Right atrium auricular region (tissue), 2 donors: ENCODE measurements around the gene BEND6. TPM values are rescaled to one million over a fixed set of nuclear protein-coding genes. Genes with fewer than 3 reads are reported as not detected.

ENCODE experiments used
- DNase-seq: peaks from one replicate; pipeline ENCODE4 v3.0.0-alpha.2; 2019; ENCODE audit warnings: low spot score
- H3K27ac ChIP-seq, 2 donors: fragments of 200-600 bp; sonication (generic); 1 replicate in 1 of 2; 2 replicates in 1 of 2; pipeline ENCODE4 v1.5.1; 2016 to 2019
- H3K27me3 ChIP-seq, 2 donors: fragments of 200-600 bp; sonication (generic); one replicate each; pipeline versions ENCODE4 v1.5.1 to v1.6.0; 2017 to 2019
- H3K36me3 ChIP-seq: fragments of 200-600 bp; sonication (generic); one replicate; pipeline ENCODE4 v1.5.1; 2016
- H3K4me1 ChIP-seq, 2 donors: fragments of 200-600 bp; sonication (generic); one replicate each; pipeline versions ENCODE4 v1.5.1 to v1.6.0; 2017 to 2019
- H3K4me3 ChIP-seq, 2 donors: fragments of 200-600 bp; sonication (generic); 1 replicate in 1 of 2; 2 replicates in 1 of 2; pipeline ENCODE4 v1.5.1; 2017 to 2019; ENCODE audit warnings: mild to moderate bottlenecking in 1 of 2, moderate library complexity in 1 of 2
- H3K9me3 ChIP-seq, 2 donors: fragments of 200-600 bp; sonication (generic); one replicate each; pipeline ENCODE4 v1.5.1; 2019
- total RNA-seq, 2 donors: library from RNA; depleted of rRNA; stranded (reverse); fragments of >200 nt; gene quantifications; one replicate each; pipeline ENCODE4 v1.1.0, GENCODE V29; 2016
- TF ChIP-seq, protein P1 (sequence below), 2 donors: fragments of 200-600 bp; sonication (generic); IDR thresholded peaks; one replicate each; pipeline ENCODE4 v1.5.1; 2019; ENCODE audit warnings: antibody characterized with exemption in 2 of 2

BEND6 gene
- total RNA-seq, 2 donors from 2014 or later: 0.43 to 5.9 TPM

DNA sequence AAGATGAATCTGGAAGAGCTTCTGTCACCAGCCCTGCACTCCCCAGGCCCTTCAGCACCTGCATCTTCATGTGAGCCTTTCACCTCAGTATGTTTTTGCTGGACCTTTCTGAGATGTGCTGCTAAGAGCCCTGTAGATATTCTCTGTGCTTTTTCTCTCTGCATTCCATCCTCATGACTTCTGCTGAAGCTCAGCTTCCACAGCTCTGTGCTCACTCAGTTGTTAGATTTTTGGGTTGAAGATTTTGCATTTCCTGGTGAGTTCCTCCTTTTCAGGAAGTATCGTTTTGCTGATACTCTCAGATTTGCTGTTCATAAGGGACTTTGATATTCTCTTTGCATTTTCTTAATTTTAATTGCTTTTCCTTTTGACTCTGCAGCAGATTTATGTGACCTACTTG, 109.9 kb downstream of the BEND6 start:
- TF ChIP-seq, protein P1, sequence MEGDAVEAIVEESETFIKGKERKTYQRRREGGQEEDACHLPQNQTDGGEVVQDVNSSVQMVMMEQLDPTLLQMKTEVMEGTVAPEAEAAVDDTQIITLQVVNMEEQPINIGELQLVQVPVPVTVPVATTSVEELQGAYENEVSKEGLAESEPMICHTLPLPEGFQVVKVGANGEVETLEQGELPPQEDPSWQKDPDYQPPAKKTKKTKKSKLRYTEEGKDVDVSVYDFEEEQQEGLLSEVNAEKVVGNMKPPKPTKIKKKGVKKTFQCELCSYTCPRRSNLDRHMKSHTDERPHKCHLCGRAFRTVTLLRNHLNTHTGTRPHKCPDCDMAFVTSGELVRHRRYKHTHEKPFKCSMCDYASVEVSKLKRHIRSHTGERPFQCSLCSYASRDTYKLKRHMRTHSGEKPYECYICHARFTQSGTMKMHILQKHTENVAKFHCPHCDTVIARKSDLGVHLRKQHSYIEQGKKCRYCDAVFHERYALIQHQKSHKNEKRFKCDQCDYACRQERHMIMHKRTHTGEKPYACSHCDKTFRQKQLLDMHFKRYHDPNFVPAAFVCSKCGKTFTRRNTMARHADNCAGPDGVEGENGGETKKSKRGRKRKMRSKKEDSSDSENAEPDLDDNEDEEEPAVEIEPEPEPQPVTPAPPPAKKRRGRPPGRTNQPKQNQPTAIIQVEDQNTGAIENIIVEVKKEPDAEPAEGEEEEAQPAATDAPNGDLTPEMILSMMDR (IDR thresholded peaks at IDR 0.05): no peak
- Histone ChIP-seq H3K4me3 (no peak overlapping the region), H3K4me1 (no peaks in the 10 kb centered on the region), H3K9me3 (no peaks in the 10 kb centered on the region), H3K27ac (no peak overlapping the region), H3K36me3 (peaks cover 5% of the 10 kb centered on the region), H3K27me3 (no peaks in the 10 kb centered on the region)
- no peak for DNase-seq

DNA sequence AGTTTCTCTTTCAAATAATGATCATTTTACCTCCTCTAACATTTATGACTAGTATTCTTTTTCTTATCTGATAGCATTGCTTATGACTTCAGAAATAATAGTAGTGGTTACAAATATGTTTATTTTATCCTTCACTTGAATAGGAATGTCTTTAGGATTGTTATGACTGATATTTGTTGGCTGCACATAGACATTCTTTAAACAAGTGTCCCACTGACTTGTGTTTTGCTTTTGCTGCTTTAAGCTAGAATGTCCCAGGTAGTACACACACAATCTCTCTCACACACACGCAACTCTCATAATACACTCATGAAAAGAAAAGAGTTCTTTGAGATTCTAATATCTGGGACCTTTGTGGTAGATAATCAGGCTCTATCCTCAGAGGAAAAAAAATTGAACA, 113.2 kb downstream of the BEND6 start:
- H3K27ac ChIP-seq: no peak overlapping the region
- TF ChIP-seq, protein P1 (IDR thresholded peaks at IDR 0.05): no peak
- no peaks in the 10 kb centered on the region for H3K27me3 ChIP-seq
- no peaks in the 10 kb centered on the region for H3K4me1 ChIP-seq
- no peak overlapping the region for H3K4me3 ChIP-seq
- H3K9me3 ChIP-seq: no peaks in the 10 kb centered on the region
- no peak for DNase-seq
- no peaks in the 10 kb centered on the region for H3K36me3 ChIP-seq

DNA sequence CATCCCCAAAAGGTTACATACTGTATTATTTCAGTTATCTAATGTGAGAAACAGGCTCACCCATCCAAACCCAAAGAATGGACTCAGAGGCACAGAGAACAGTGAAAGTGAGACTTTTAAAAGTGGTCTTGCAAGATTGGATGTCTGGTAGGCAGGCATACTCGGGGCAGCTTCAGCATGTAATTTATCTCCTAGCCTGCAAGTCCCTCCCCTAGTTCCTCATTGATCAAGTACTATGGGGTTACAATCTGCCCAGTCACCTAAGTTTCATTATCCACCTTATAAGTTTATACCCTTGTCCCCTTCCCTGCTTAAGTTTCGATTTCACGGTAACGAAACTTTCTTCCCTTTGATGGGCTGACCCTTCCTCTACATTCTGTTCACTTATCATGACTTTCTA, 114.3 kb downstream of the BEND6 start:
- TF ChIP-seq, protein P1 (IDR thresholded peaks at IDR 0.05): no peak
- no peaks in the 10 kb centered on the region for H3K4me1 ChIP-seq
- no peak overlapping the region for H3K27ac ChIP-seq
- no peaks in the 10 kb centered on the region for H3K27me3 ChIP-seq
- H3K4me3 ChIP-seq: no peak overlapping the region
- H3K36me3 ChIP-seq: no peaks in the 10 kb centered on the region
- no peak for DNase-seq
- no peaks in the 10 kb centered on the region for H3K9me3 ChIP-seq

DNA sequence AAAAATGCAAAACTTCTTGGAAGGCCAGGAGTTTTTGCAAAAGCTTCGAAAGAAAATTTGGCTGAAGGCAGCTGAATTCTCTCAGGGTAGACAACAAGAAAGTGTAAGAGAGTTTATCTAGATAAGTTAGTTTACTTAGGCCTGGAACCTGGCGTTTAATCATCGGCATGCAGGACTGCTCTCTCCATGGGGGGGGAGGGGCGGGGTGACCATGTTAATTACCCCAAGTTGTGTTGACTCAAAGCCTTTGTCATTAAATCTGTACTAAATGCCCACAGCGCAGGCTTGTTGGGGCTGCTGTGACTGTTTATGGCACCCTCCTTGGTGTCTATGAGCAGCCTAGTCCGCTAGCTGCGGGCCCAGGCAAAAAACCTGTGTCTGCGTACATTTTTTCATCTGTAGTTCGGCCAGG, 115.0 kb downstream of the BEND6 start:
- DNase-seq: no peak
- Histone ChIP-seq H3K9me3 (no peaks in the 10 kb centered on the region), H3K36me3 (no peaks in the 10 kb centered on the region), H3K27me3 (no peaks in the 10 kb centered on the region), H3K4me3 (no peak overlapping the region), H3K4me1 (no peaks in the 10 kb centered on the region), H3K27ac (no peak overlapping the region)
- TF ChIP-seq, protein P1 (IDR thresholded peaks at IDR 0.05): no peak

DNA sequence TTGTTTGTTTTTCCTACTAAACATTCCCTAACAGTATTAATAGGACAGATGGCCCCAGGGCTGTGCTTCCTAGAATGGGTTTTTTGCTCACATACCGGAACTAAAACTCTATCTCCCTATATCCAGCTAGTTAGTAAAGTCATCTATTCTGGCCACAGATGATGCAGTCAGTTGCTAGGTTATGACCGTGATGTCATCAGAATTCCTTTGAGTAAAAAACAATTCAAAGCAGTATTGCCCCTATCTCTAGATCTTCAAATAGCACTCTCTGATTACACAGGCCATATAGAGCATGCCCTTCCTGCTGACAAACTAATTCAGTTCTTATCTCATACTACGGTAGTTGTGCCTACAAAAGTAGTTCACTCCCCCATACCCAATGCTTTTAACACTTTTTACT, 117.2 kb downstream of the BEND6 start:
- no peaks in the 10 kb centered on the region for H3K27me3 ChIP-seq
- H3K36me3 ChIP-seq: no peaks in the 10 kb centered on the region

DNA sequence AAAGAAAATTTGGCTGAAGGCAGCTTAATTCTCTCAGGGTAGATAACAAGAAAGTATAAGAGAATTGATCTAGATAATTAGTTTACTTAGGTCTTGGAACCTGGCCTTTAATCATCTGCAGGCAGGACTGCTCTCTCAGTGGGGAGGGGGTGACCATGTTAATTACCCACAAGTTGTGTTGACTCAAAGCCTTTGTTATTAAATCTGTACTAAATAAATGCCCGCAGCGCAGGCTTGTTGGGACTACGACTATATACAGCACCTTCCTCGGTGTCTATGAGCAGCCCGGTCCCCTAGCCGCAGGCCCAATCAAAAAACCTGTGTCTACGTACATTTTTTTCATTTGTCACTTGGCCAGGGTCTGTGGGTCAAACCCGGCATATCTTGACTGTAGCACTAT, 119.5 kb downstream of the BEND6 start:
- H3K27me3 ChIP-seq: no peaks in the 10 kb centered on the region
- no peak overlapping the region for H3K4me3 ChIP-seq
- TF ChIP-seq, protein P1 (IDR thresholded peaks at IDR 0.05): no peak
- H3K36me3 ChIP-seq: no peaks in the 10 kb centered on the region
- H3K4me1 ChIP-seq: no peaks in the 10 kb centered on the region
- no peak for DNase-seq
- H3K27ac ChIP-seq: no peak overlapping the region
- no peaks in the 10 kb centered on the region for H3K9me3 ChIP-seq

More for the DNA sequence above, 117.2 kb downstream of the BEND6 start:
- no peak overlapping the region for H3K27ac ChIP-seq
- H3K9me3 ChIP-seq: no peaks in the 10 kb centered on the region
- no peak for DNase-seq
- H3K4me1 ChIP-seq: no peaks in the 10 kb centered on the region
- TF ChIP-seq, protein P1 (IDR thresholded peaks at IDR 0.05): no peak
- H3K4me3 ChIP-seq: no peak overlapping the region
